ENCODE measurements around the gene GABBR2.

The GABBR2 gene

GRCh38 chr9:98607152-98607551, 101.6 kb downstream of the GABBR2 start:
- Mint-ChIP-seq H3K9me3 (no peaks in the 10 kb centered on the region), H3K27me3 (peaks cover 24% of the 10 kb centered on the region), H3K36me3 (no peaks in the 10 kb centered on the region), H3K4me1 (no peaks in the 10 kb centered on the region), H3K27ac (no peak overlapping the region), H3K4me3 (no peak overlapping the region)
- ATAC-seq: no peak

DNA sequence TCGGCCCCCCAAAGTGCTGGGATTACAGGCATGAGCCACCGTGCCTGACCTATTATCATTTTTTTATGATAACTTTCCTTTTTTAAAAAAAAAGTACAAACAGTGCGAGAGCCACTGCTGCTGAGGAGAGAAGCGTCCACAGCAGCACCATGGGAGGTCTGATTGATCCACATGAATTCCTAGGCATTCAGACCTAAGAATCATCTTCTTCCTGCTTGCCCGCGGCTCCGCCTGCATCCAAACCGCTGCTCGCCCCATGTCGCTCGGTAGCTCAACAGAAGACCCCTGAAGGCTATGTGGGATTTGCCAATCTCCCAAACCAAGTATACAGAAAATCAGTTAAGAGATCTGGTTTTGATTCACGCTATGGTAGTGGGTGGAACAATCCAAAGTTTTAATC, 102.0 kb downstream of the GABBR2 start:
- Mint-ChIP-seq H3K36me3 (no peaks in the 10 kb centered on the region), H3K27ac (no peak overlapping the region), H3K4me3 (no peak overlapping the region), H3K4me1 (no peaks in the 10 kb centered on the region), H3K9me3 (no peaks in the 10 kb centered on the region), H3K27me3 (peaks cover 24% of the 10 kb centered on the region)
- no peak for ATAC-seq

DNA sequence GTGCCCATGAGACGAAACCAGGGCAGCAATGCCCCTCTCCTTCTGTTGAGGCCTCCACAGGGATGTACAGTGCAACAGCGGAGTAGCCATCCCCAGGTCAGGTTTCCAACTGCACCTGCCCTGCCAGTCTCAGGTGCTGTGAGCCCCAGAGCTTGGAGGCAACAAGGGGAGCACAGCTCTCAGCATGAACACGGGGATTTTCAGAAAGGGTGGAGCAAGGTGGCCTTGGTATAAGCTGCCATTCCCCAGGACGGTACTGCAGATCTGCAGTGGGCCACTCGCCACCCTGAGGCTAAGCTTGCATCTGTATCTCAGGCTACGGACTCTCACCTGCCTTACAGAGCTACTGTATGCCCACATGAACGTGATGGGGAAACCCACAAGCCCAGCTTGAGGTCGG, 103.6 kb downstream of the GABBR2 start:
- no peak overlapping the region for H3K4me3 Mint-ChIP-seq
- H3K27ac Mint-ChIP-seq: no peak overlapping the region
- no peaks in the 10 kb centered on the region for H3K36me3 Mint-ChIP-seq
- no peaks in the 10 kb centered on the region for H3K4me1 Mint-ChIP-seq
- H3K9me3 Mint-ChIP-seq: no peaks in the 10 kb centered on the region
- peaks cover 11% of the 10 kb centered on the region for H3K27me3 Mint-ChIP-seq
- peak; percentile 26 for ATAC-seq

- no peak overlapping the region for H3K4me3 Mint-ChIP-seq
- no peak for ATAC-seq
- H3K36me3 Mint-ChIP-seq: no peaks in the 10 kb centered on the region
- H3K9me3 Mint-ChIP-seq: no peaks in the 10 kb centered on the region
- peaks cover under 1% of the 10 kb centered on the region for H3K27me3 Mint-ChIP-seq
- no peaks in the 10 kb centered on the region for H3K4me1 Mint-ChIP-seq
- no peak overlapping the region for H3K27ac Mint-ChIP-seq
Observed at GRCh38 chr9:98603821-98604383, 104.8 kb downstream of the GABBR2 start.

GRCh38 chr9:98602839-98603500, 105.8 kb downstream of the GABBR2 start:
- Mint-ChIP-seq H3K27ac (no peak overlapping the region), H3K9me3 (no peaks in the 10 kb centered on the region), H3K4me1 (no peaks in the 10 kb centered on the region), H3K36me3 (no peaks in the 10 kb centered on the region), H3K27me3 (no peaks in the 10 kb centered on the region), H3K4me3 (no peak overlapping the region)
- no peak for ATAC-seq

GRCh38 chr9:98600631-98601030, 108.1 kb downstream of the GABBR2 start:
- Mint-ChIP-seq H3K9me3 (no peaks in the 10 kb centered on the region), H3K4me1 (no peaks in the 10 kb centered on the region), H3K27me3 (peaks cover under 1% of the 10 kb centered on the region), H3K27ac (no peak overlapping the region), H3K36me3 (no peaks in the 10 kb centered on the region), H3K4me3 (no peak overlapping the region)
- ATAC-seq: no peak

DNA sequence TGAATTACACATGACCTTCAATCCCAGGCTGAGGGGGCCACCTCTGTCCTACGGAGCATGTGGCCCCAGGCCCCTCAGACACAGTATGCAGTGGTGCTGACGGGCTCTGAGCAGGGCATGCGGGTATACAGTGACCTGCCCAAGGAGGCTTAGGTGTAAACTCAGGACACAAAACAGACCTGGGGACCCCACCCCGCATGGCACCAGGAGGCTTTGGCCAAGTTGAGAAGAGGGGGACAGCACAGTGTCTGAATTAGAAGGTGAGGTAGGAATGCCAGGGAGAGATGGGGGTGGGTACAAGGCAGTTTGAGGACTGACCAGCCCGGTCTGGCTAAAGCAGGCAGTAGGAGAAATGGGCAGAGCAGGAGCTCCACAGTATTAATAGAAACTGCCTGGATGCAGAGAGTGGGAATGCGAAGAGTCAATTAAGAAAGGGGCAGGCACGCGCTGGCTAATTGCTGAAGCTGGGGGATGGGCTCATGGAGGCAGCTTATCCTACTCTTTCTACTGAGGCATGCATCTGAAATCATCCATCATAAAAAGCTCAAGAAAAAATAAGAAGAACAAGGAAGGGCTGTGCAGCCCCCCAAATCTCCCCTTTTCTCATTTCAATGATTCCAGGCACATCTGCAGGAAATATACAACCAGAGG, 109.0 kb downstream of the GABBR2 start:
- Mint-ChIP-seq H3K4me3 (no peak overlapping the region), H3K27me3 (peaks cover 10% of the 10 kb centered on the region), H3K36me3 (no peaks in the 10 kb centered on the region), H3K4me1 (no peaks in the 10 kb centered on the region), H3K27ac (no peak overlapping the region), H3K9me3 (no peaks in the 10 kb centered on the region)
- no peak for ATAC-seq

DNA sequence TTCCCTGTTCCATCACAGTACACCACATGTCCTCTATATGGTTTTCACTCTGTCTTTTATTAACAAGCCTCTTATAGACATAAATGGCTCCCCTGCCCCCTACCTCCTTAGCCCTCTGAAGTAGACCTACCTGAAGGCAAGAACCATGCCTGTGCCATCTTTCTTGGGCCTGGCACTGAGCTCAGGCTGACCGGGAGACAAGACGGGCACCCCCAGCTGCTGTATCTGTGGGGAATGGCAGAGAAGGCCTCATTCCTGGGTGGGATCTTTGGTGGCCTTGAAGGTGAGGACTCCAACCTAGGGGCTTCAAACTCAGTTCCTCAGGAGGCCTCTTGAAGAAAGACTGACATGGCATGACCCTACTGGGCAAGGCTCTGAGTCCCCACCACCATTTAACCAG, 109.9 kb downstream of the GABBR2 start:
- peaks cover 12% of the 10 kb centered on the region for H3K27me3 Mint-ChIP-seq
- no peaks in the 10 kb centered on the region for H3K4me1 Mint-ChIP-seq
- no peak overlapping the region for H3K27ac Mint-ChIP-seq
- no peaks in the 10 kb centered on the region for H3K9me3 Mint-ChIP-seq
- ATAC-seq: no peak
- no peaks in the 10 kb centered on the region for H3K36me3 Mint-ChIP-seq
- H3K4me3 Mint-ChIP-seq: no peak overlapping the region

GRCh38 chr9:98597236-98597771, 111.4 kb downstream of the GABBR2 start:
- Mint-ChIP-seq H3K9me3 (no peaks in the 10 kb centered on the region), H3K4me1 (no peaks in the 10 kb centered on the region), H3K4me3 (no peak overlapping the region), H3K27ac (no peak overlapping the region), H3K27me3 (peaks cover 12% of the 10 kb centered on the region), H3K36me3 (no peaks in the 10 kb centered on the region)
- no peak for ATAC-seq

GRCh38 chr9:98596486-98596885, 112.2 kb downstream of the GABBR2 start:
- H3K27ac Mint-ChIP-seq: no peak overlapping the region
- no peaks in the 10 kb centered on the region for H3K36me3 Mint-ChIP-seq
- H3K9me3 Mint-ChIP-seq: no peaks in the 10 kb centered on the region
- no peak for ATAC-seq
- no peak overlapping the region for H3K4me3 Mint-ChIP-seq
- H3K27me3 Mint-ChIP-seq: peaks cover 12% of the 10 kb centered on the region
- H3K4me1 Mint-ChIP-seq: no peaks in the 10 kb centered on the region

GRCh38 chr9:98594546-98595160, 114.1 kb downstream of the GABBR2 start:
- ATAC-seq: no peak
- H3K4me3 Mint-ChIP-seq: no peak overlapping the region
- no peaks in the 10 kb centered on the region for H3K9me3 Mint-ChIP-seq
- no peaks in the 10 kb centered on the region for H3K36me3 Mint-ChIP-seq
- H3K27ac Mint-ChIP-seq: no peak overlapping the region
- H3K27me3 Mint-ChIP-seq: peaks cover 24% of the 10 kb centered on the region
- H3K4me1 Mint-ChIP-seq: no peaks in the 10 kb centered on the region

DNA sequence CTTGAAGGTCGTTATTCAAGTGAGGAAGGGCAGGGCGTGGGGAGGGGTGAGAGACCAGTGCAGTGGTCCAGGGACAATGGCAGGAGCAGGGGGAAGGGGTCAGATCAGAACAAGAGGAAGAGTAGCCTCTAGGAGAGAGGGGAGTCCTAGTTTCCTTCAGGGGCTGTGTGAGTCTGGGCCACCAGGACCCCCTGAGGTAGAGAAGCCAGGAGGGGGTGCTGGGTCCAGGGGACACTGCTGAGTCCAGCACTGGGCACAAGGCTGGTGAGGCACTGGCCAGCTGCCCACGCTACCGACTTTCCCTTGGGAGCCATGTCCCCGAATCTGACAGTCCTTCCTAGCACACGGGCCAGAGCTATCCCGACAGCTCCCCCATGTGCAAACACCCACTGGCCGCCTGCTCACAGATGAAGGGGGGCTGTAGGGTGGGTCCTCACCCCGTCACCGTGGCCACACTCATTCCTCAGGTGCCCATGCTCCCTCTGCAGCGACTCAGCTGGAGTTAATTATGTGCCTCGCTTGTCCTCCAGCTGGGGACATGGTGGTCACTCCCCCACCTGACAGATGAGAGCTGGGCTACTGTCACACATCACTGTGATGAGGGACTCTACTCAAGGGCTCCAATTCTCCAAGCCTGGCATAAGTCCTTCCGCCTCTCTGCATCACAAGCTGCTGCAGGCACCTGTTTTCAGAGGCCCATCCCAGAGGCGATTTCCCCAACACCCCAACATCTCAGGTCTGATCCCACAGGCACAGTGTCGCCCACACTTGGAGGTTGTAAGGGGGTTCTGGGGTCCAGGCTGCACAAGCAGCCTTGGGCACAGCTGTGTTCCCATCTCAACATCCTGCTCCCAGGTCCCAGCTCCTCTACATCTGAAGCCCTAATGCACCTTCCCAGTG, 115.1 kb downstream of the GABBR2 start:
- no peak for ATAC-seq
- Mint-ChIP-seq H3K27ac (no peak overlapping the region), H3K27me3 (peaks cover 24% of the 10 kb centered on the region)

GRCh38 chr9:98591696-98592095, 117.0 kb downstream of the GABBR2 start:
- no peaks in the 10 kb centered on the region for H3K36me3 Mint-ChIP-seq

More for the DNA sequence above, 115.1 kb downstream of the GABBR2 start:
- no peaks in the 10 kb centered on the region for H3K36me3 Mint-ChIP-seq
- no peaks in the 10 kb centered on the region for H3K4me1 Mint-ChIP-seq
- no peak overlapping the region for H3K4me3 Mint-ChIP-seq
- H3K9me3 Mint-ChIP-seq: no peaks in the 10 kb centered on the region

DNA sequence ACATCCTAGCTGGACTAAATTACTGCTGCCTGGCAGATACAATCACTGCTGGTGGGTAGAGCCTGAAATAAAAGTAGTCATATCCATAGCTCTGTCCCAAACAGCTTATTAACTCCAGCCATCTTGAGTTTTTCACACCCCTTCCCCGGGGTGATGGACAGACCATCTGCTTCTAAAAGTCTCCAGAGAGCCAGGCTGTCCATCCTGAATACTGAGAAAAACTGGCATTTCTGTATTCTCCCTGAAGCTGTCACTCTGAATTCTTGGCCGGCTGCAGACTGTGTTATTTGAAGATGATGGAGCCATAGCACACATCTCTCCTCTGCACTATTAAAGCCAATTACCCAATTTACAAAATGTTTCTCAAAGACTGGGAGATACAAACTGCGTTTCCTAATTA, 118.6 kb downstream of the GABBR2 start:
- Mint-ChIP-seq H3K27me3 (peaks cover 21% of the 10 kb centered on the region), H3K4me3 (no peak overlapping the region), H3K4me1 (no peaks in the 10 kb centered on the region), H3K9me3 (peaks cover under 1% of the 10 kb centered on the region), H3K36me3 (no peaks in the 10 kb centered on the region), H3K27ac (no peak overlapping the region)
- ATAC-seq: no peak

More at GRCh38 chr9:98591696-98592095, 117.0 kb downstream of the GABBR2 start:
- Mint-ChIP-seq H3K9me3 (no peaks in the 10 kb centered on the region), H3K27ac (no peak overlapping the region), H3K27me3 (peaks cover 24% of the 10 kb centered on the region), H3K4me1 (no peaks in the 10 kb centered on the region), H3K4me3 (no peak overlapping the region)
- ATAC-seq: no peak

GRCh38 chr9:98589102-98589501, 119.6 kb downstream of the GABBR2 start:
- H3K4me1 Mint-ChIP-seq: no peaks in the 10 kb centered on the region
- H3K27me3 Mint-ChIP-seq: peaks cover 20% of the 10 kb centered on the region
- no peak overlapping the region for H3K27ac Mint-ChIP-seq
- no peaks in the 10 kb centered on the region for H3K36me3 Mint-ChIP-seq
- H3K4me3 Mint-ChIP-seq: no peak overlapping the region
- no peak for ATAC-seq
- H3K9me3 Mint-ChIP-seq: peaks cover 4% of the 10 kb centered on the region

All from stimulated activated memory B cell treated with anti-CD40 and anti-IgM and Interleukin-4, amounts not matched to agents 10 μg/mL and 1 μg/mL and 100 μg/mL, for 72 hours (primary cell).